Measurements from ENCODE around the gene KRT13.

DNA sequence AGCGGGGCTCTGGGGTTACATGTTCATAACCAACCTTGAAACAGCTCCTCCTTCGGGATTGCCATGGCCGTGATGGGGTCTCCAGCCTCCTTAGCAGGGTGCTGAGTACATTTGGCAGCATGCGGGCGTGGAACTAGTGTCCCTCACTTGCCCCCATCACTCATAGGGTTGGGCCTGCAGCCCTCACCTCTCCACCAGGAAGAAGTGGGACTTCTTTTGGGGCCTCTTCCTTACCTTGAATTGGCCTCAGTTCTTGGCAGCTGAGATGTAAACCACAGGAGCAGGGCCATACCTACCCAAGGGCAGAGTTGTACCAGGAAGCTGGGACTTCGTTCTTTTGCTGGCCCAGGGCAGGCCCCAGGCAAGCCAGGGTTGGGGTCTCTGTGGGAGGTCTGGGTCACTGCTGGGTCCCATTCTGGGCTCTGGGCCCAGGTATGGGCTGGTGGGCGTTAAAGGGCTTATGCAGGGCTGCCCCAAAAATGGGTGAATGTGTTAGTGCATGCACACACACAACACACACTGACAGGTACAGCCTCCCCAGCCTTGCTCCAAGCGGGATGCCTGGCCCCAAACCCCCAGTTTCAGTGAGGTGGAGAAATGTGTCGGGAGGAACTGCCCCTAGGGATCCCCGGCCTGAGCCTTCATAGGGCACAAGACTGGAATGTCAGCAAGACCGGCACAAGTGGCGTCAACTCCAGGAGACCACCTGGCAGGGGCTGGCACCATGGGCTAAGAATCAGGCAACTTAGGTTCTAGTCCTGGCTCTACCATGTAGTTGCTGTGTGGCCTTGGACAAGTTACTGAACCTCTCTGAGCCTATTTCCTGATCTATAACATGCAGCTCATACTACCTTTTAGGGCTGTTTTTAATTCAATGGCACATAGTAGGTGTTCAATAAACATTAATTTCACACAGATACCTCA, 17.2 kb upstream of the KRT13 start:
- TF ChIP-seq, protein P1, sequence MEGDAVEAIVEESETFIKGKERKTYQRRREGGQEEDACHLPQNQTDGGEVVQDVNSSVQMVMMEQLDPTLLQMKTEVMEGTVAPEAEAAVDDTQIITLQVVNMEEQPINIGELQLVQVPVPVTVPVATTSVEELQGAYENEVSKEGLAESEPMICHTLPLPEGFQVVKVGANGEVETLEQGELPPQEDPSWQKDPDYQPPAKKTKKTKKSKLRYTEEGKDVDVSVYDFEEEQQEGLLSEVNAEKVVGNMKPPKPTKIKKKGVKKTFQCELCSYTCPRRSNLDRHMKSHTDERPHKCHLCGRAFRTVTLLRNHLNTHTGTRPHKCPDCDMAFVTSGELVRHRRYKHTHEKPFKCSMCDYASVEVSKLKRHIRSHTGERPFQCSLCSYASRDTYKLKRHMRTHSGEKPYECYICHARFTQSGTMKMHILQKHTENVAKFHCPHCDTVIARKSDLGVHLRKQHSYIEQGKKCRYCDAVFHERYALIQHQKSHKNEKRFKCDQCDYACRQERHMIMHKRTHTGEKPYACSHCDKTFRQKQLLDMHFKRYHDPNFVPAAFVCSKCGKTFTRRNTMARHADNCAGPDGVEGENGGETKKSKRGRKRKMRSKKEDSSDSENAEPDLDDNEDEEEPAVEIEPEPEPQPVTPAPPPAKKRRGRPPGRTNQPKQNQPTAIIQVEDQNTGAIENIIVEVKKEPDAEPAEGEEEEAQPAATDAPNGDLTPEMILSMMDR (IDR thresholded peaks at IDR 0.05) = no peak
- no peak for TF ChIP-seq POLR2A (IDR thresholded peaks at IDR 0.05)

All from body of pancreas (tissue), 4 donors.